ENCODE data around the gene PFDN2. TPM values are rescaled to one million over a fixed set of nuclear protein-coding genes. Genes with fewer than 3 reads are reported as not detected.

PFDN2 gene
- polyA plus RNA-seq, 1 experiment, result 101 TPM

DNA sequence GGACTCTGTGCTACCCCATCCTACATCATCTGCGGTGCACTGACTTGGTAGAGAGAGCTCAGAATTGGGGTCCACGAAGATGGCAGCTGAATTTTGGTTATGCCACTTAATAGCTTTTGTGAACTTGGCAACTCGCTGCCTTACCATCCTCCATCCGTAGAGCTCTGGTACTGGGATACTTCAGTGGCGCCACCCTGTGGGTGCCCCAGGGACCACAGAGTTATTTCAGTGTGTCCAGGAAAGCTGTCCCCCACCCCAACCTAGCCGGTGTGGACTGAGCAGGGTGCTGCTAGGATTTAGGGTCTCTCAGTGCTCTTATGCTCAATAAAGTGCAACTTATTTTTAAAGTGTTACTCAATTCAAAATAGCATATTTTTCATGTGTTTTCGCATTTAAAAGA is 63.0 kb downstream of the PFDN2 start:
- Histone ChIP-seq H3K9me3 (ENCODE audit: control insufficient read depth, insufficient read depth, low read length) (no peaks in the 10 kb centered on the region; the same call in 1 of the 2 replicates), H3K27ac (ENCODE audit: low read depth, low read length) (no peak overlapping the region), H3K4me3 (ENCODE audit: low read depth, low read length) (no peak overlapping the region), H3K27me3 (ENCODE audit: control insufficient read depth, insufficient read depth, low read length) (no peaks in the 10 kb centered on the region)
- TF ChIP-seq, protein P1, sequence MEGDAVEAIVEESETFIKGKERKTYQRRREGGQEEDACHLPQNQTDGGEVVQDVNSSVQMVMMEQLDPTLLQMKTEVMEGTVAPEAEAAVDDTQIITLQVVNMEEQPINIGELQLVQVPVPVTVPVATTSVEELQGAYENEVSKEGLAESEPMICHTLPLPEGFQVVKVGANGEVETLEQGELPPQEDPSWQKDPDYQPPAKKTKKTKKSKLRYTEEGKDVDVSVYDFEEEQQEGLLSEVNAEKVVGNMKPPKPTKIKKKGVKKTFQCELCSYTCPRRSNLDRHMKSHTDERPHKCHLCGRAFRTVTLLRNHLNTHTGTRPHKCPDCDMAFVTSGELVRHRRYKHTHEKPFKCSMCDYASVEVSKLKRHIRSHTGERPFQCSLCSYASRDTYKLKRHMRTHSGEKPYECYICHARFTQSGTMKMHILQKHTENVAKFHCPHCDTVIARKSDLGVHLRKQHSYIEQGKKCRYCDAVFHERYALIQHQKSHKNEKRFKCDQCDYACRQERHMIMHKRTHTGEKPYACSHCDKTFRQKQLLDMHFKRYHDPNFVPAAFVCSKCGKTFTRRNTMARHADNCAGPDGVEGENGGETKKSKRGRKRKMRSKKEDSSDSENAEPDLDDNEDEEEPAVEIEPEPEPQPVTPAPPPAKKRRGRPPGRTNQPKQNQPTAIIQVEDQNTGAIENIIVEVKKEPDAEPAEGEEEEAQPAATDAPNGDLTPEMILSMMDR (IDR thresholded peaks at IDR 0.05; ENCODE audit: low read depth, low read length), result 0 out of 2 replicates have a peak, but pooled peaks have one; percentile 9
- CTCF ChIA-PET, result no interaction called here
- no peak for DNase-seq (ENCODE audit: low read depth, low spot score)
- POLR2A ChIA-PET, result interaction anchor here (1.1 kb wide), 1 partner anchor 10 kb away, joined by 4 read pairs; the partner anchor contains the start of gene USF1

DNA sequence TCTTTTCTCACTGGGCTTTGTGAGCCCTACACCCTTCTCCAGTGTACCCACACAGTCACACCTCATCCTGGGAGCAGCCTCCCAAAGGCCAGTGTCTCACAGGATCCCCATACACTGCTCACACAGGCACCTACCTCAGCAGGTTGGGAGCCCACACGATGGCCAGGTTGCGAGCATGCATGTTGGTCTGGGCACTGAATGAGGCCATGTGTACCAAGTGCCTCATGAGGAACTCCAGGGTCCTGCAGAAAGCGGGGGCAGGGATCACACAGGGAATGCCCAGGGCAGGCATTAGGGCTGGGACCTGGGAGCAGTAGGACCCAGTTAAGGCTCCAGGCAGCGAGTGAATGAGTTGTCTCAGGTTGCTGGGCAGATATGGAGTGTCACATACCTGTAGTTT is 63.6 kb downstream of the PFDN2 start:
- H3K9me3 ChIP-seq (ENCODE audit: control insufficient read depth, insufficient read depth, low read length), result peaks cover 4% of the 10 kb centered on the region
- ChIA-PET POLR2A (interaction anchor here (1.1 kb wide), 1 partner anchor 9 kb away, joined by 4 read pairs; the partner anchor contains the start of gene USF1), CTCF (interaction anchor here (1.2 kb wide), 1 partner anchor 43 kb away, joined by 3 read pairs; no protein-coding TSS in a partner anchor)
- H3K27me3 ChIP-seq (ENCODE audit: control insufficient read depth, insufficient read depth, low read length), result no peaks in the 10 kb centered on the region
- H3K27ac ChIP-seq (ENCODE audit: low read depth, low read length), result no peak overlapping the region
- TF ChIP-seq, protein P1 (IDR thresholded peaks at IDR 0.05; ENCODE audit: low read depth, low read length), result no peak
- no peak overlapping the region for H3K4me3 ChIP-seq (ENCODE audit: low read depth, low read length)
- no peak for DNase-seq (ENCODE audit: low read depth, low spot score)

DNA sequence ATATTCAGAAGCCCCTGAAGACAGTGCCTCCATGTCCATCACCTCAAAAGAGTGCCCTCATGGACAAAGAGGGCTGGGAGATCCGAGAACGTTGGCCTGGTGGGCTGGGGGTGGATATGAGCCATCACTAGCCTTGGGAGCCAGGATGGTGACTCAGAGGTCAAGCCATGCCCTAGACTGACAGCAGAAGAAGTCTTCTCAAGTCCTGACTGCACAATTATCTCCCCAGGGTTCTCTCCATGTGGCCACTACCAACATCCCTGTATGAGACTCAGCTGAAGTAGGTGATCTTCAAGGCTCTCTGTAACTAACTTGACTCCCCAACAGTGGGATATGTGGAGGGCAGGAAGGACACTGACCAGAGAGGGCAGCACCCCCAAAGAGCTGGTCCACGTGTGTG is 64.9 kb downstream of the PFDN2 start:
- no peak for DNase-seq (ENCODE audit: low read depth, low spot score)
- H3K27me3 ChIP-seq (ENCODE audit: control insufficient read depth, insufficient read depth, low read length), result no peaks in the 10 kb centered on the region
- no peak overlapping the region for H3K4me3 ChIP-seq (ENCODE audit: low read depth, low read length)
- peaks cover 16% of the 10 kb centered on the region for H3K9me3 ChIP-seq (ENCODE audit: control insufficient read depth, insufficient read depth, low read length)
- CTCF ChIA-PET, result no interaction called here
- TF ChIP-seq, protein P1 (IDR thresholded peaks at IDR 0.05; ENCODE audit: low read depth, low read length), result no peak
- POLR2A ChIA-PET, result no interaction called here
- H3K27ac ChIP-seq (ENCODE audit: low read depth, low read length), result no peak overlapping the region

DNA sequence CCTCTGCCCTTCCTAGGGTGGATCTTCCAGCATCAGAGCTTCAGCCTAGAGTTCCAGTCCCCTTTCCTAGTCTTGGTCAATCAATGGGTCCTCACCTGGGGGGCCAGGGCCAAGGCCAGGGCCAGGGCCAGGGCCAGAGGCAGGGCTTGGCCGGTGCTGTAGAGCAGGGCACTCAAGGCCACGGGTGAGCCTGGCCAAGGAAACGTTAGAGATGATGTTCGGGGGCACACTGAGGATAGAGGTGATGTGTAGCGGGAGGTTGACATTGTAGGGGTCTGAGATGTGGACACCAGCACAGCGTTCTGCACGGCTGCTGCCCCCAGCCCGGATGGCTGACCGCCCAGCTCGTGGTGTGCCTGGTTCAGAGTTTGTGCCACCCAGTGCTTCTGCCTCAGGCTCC is 66.6 kb downstream of the PFDN2 start:
- Histone ChIP-seq H3K27me3 (ENCODE audit: control insufficient read depth, insufficient read depth, low read length) (no peaks in the 10 kb centered on the region), H3K4me3 (ENCODE audit: low read depth, low read length) (no peak overlapping the region), H3K9me3 (ENCODE audit: control insufficient read depth, insufficient read depth, low read length) (peaks cover 20% of the 10 kb centered on the region), H3K27ac (ENCODE audit: low read depth, low read length) (no peak overlapping the region)
- ChIA-PET CTCF (interaction anchor here (1.0 kb wide), 1 partner anchor 45 kb away, joined by 3 read pairs; no protein-coding TSS in a partner anchor), POLR2A (interaction anchor here (0.7 kb wide), 1 partner anchor 63 kb away, joined by 4 read pairs; no protein-coding TSS in a partner anchor)
- DNase-seq (ENCODE audit: low read depth, low spot score), result no peak
- TF ChIP-seq, protein P1 (IDR thresholded peaks at IDR 0.05; ENCODE audit: low read depth, low read length), result no peak

Small RNA genes within 50 kb of the gene (small RNA-seq; reads per million reads assigned to genes)
- gene RF01225 (ENCODE audit: insufficient read length, low read depth), result not detected

Other genes with a start within 250 kb of the PFDN2 start
- gene ITLN1, start 232.9 kb downstream of the PFDN2 start, polyA plus RNA-seq (2011; rRNA removed), result not detected in 2 replicates
- not detected in 2 replicates for gene ITLN2, start 163.2 kb downstream of the PFDN2 start, polyA plus RNA-seq (2011; rRNA removed)
- 1.7 and 2.0 TPM in 2 replicates for gene F11R, start 96.9 kb downstream of the PFDN2 start, polyA plus RNA-seq (2011; rRNA removed)
- gene TSTD1, start 79.1 kb downstream of the PFDN2 start, polyA plus RNA-seq (2011; rRNA removed), result 0.33 TPM in 1 of 2 replicates, not detected in the other
- 32.6 and 37.6 TPM in 2 replicates for gene USF1, start 72.1 kb downstream of the PFDN2 start, polyA plus RNA-seq (2011; rRNA removed)
- not detected in 2 replicates for gene ARHGAP30, start 48.1 kb downstream of the PFDN2 start, polyA plus RNA-seq (2011; rRNA removed)
- 0.02 and 0.16 TPM in 2 replicates for gene NECTIN4, start 28.5 kb downstream of the PFDN2 start, polyA plus RNA-seq (2011; rRNA removed)
- gene KLHDC9, start 19.7 kb downstream of the PFDN2 start, polyA plus RNA-seq (2011; rRNA removed), result 1.1 and 1.6 TPM in 2 replicates
- gene NIT1, start 68 bp upstream of the PFDN2 start, polyA plus RNA-seq (2011; rRNA removed), result 19.2 and 24.3 TPM in 2 replicates
- gene DEDD, start 14.6 kb upstream of the PFDN2 start, polyA plus RNA-seq (2011; rRNA removed), result 34.9 and 38.0 TPM in 2 replicates
- gene UFC1, start 35.9 kb upstream of the PFDN2 start, polyA plus RNA-seq (2011; rRNA removed), result 129 and 146 TPM in 2 replicates
- 15.4 and 16.2 TPM in 2 replicates for gene USP21, start 41.5 kb upstream of the PFDN2 start, polyA plus RNA-seq (2011; rRNA removed)
- gene PPOX, start 48.4 kb upstream of the PFDN2 start, polyA plus RNA-seq (2011; rRNA removed), result 9.7 and 9.8 TPM in 2 replicates
- 21.8 and 24.7 TPM in 2 replicates for gene B4GALT3, start 59.5 kb upstream of the PFDN2 start, polyA plus RNA-seq (2011; rRNA removed)
- 0.52 and 0.72 TPM in 2 replicates for gene ADAMTS4, start 81.0 kb upstream of the PFDN2 start, polyA plus RNA-seq (2011; rRNA removed)
- 150 and 155 TPM in 2 replicates for gene NDUFS2, start 84.3 kb upstream of the PFDN2 start, polyA plus RNA-seq (2011; rRNA removed)
- 0.37 and 0.66 TPM in 2 replicates for gene FCER1G, start 97.3 kb upstream of the PFDN2 start, polyA plus RNA-seq (2011; rRNA removed)
- not detected in 2 replicates for gene APOA2, start 105.6 kb upstream of the PFDN2 start, polyA plus RNA-seq (2011; rRNA removed)
- 9.3 and 9.9 TPM in 2 replicates for gene TOMM40L, start 108.0 kb upstream of the PFDN2 start, polyA plus RNA-seq (2011; rRNA removed)
- gene NR1I3, start 120.2 kb upstream of the PFDN2 start, polyA plus RNA-seq (2011; rRNA removed), result not detected in 2 replicates
- gene PCP4L1, start 140.7 kb upstream of the PFDN2 start, polyA plus RNA-seq (2011; rRNA removed), result not detected in 2 replicates
- gene MPZ, start 191.9 kb upstream of the PFDN2 start, polyA plus RNA-seq (2011; rRNA removed), result 0.71 and 0.89 TPM in 2 replicates
- gene SDHC, start 196.3 kb upstream of the PFDN2 start, polyA plus RNA-seq (2011; rRNA removed), result 311 and 335 TPM in 2 replicates
- not detected in 2 replicates for gene CFAP126, start 249.8 kb upstream of the PFDN2 start, polyA plus RNA-seq (2011; rRNA removed)

All from AG04450 (cell line).